Kidney (tissue), 14 donors: ENCODE data around the gene PDZRN4. TPM values are rescaled to one million over a fixed set of nuclear protein-coding genes. Genes with fewer than 3 reads are reported as not detected.

Experiments
- DNase-seq, 5 donors: peaks; one replicate each; pipeline ENCODE4 v3.0.0-alpha.2; 2013 to 2020
- FAIRE-seq: peaks from 2 replicates; lab custom pipeline; 2012; peaks lifted over from hg19 to GRCh38; lab: Jason Lieb, UNC
- H3K27ac ChIP-seq, 2 donors: one replicate each; pipeline ENCODE4 v1.7.0; 2013; ENCODE audit warnings: low read depth in 2 of 2, low read length in 2 of 2, inconsistent platforms in 1 of 2
- H3K27me3 ChIP-seq: one replicate; pipeline ENCODE4 v1.7.1; 2013; ENCODE audit warnings: low read length, inconsistent platforms; ENCODE audit not compliant: control insufficient read depth, insufficient read depth
- H3K36me3 ChIP-seq, 3 donors: one replicate each; pipeline versions ENCODE4 v1.7.0 to v1.7.1; 2013; ENCODE audit warnings: low read length in 3 of 3, control low read depth in 1 of 3, inconsistent platforms in 1 of 3; ENCODE audit not compliant: insufficient read depth in 3 of 3, control insufficient read depth in 2 of 3
- H3K4me1 ChIP-seq, 3 donors: one replicate each; pipeline versions ENCODE4 v1.7.0 to v1.7.1; 2013; ENCODE audit warnings: low read length in 3 of 3, inconsistent platforms in 1 of 3, low read depth in 1 of 3; ENCODE audit not compliant: control insufficient read depth in 2 of 3, insufficient read depth in 2 of 3
- H3K4me3 ChIP-seq, 3 donors: one replicate each; pipeline versions ENCODE4 v1.7.0 to v1.8.1; 2013; ENCODE audit warnings: low read length in 3 of 3, control low read depth in 1 of 3, inconsistent platforms in 1 of 3
- H3K9ac ChIP-seq, 3 donors: one replicate each; pipeline versions ENCODE4 v1.7.0 to v1.7.1; 2013; ENCODE audit warnings: low read length in 3 of 3, control low read depth in 1 of 3, inconsistent platforms in 1 of 3
- H3K9me3 ChIP-seq, 3 donors: one replicate each; pipeline versions ENCODE4 v1.7.0 to v1.7.1; 2013; ENCODE audit warnings: low read length in 3 of 3, control low read depth in 1 of 3, inconsistent platforms in 1 of 3; ENCODE audit not compliant: control insufficient read depth in 2 of 3, insufficient read depth in 1 of 3
- CTCF ChIP-seq: IDR thresholded peaks from 3 replicates; pipeline ENCODE4 v1.5.1; 2012; ENCODE audit warnings: mild to moderate bottlenecking, moderate library complexity, borderline replicate concordance; ENCODE audit not compliant: insufficient read depth; ENCODE audit errors: extremely low read depth
- intact Hi-C: fragments of 100-400 bp; cut with DNase I; formaldehyde crosslinking; loops from one replicate; pipeline ENCODE4 v1.11.1; 2022
- polyA plus RNA-seq: library from polyadenylated mRNA; stranded (reverse); fragments of 350-450 nt; fragmentation: Illumina TruSeq; extraction: RNeasy Lipid Tissue Mini Kit (QIAGEN cat#74804); gene quantifications from one replicate; pipeline ENCODE4 v1.2.3, GENCODE V29; 2014; ENCODE audit warnings: low read depth, low replicate concordance; ENCODE audit not compliant: insufficient read depth
- total RNA-seq: library from RNA; stranded (reverse); fragmentation: NEBNext Ultra II Directional; extraction: Animal tissue kit (Norgen Biotek cat#: 25700); gene quantifications from one replicate; pipeline ENCODE4 v1.2.1, GENCODE V29; 2021
- donor health status: control.
- donor health status: control.
- donor health status: control.
- donor health status: control.
- donor health status: control.
- donor health status: DM: yes; HTN: yes; CAD: no.
- donor health status: Normal renal cell carcinoma (clear cell type).

The PDZRN4 gene
- total and polyA plus RNA-seq, 2 donors from 2014 or later: 0.56 to 2.1 TPM

- Histone ChIP-seq H3K9ac (no peak overlapping the region), H3K36me3 (no peaks in the 10 kb centered on the region), H3K27ac (no peak overlapping the region), H3K4me1 (no peaks in the 10 kb centered on the region), H3K4me3 (no peak overlapping the region), H3K9me3 (no peaks in the 10 kb centered on the region), H3K27me3 (no peaks in the 10 kb centered on the region)
- intact Hi-C loops: no loop called here
- TF ChIP-seq CTCF: no peak
- DNase-seq: no peak
- FAIRE-seq: no peak
These were observed 219.2 kb downstream of the PDZRN4 start for GRCh38 chr12:41407232-41407799.

- TF ChIP-seq CTCF: no peak
- FAIRE-seq: no peak
- Histone ChIP-seq H3K9ac (no peak overlapping the region), H3K27ac (no peak overlapping the region), H3K4me3 (no peak overlapping the region), H3K36me3 (no peaks in the 10 kb centered on the region), H3K27me3 (no peaks in the 10 kb centered on the region), H3K9me3 (peaks cover 0 to 2% (median 0%) of the 10 kb centered on the region in 3 donors), H3K4me1 (no peaks in the 10 kb centered on the region)
- no peak for DNase-seq
- intact Hi-C loops: no loop called here
These were observed 221.5 kb downstream of the PDZRN4 start for GRCh38 chr12:41409628-41410027.

DNA sequence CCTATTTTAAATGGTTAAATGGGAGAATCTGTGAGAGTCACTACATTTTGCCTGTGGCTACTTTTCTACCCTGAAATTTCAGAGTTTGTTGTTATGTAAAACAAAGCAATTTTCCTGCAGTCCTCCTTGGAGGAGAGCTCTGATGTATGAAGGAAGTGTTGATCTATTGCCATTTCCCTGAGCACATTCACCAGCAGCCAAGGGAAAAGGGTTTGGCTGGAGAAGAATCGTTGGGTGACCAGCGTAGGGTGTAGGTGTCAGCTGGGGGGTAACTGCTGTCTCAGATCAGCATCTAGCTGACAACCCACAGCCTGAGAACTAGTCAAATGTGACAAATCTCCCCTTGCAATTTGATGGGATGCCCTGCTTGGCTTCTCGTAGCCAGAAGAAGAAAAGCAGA, 230.5 kb downstream of the PDZRN4 start:
- intact Hi-C loops: no loop called here
- Histone ChIP-seq H3K4me3 (no peak overlapping the region), H3K9ac (no peak overlapping the region), H3K27ac (no peak overlapping the region), H3K4me1 (no peaks in the 10 kb centered on the region), H3K36me3 (no peaks in the 10 kb centered on the region), H3K27me3 (no peaks in the 10 kb centered on the region), H3K9me3 (peaks cover 0 to 2% (median 0%) of the 10 kb centered on the region in 3 donors)
- FAIRE-seq (no peak), DNase-seq (no peak)
- TF ChIP-seq CTCF: no peak
